Activated T-cell treated with anti-CD3 and anti-CD28 coated beads for 4 hours (primary cell): Measurements from ENCODE around the gene ZNF169.
"Not testable (repeated sequence)": the region's sequence is repeated elsewhere in the genome, so short reads cannot be mapped to it uniquely, and the experiment has no call there.

Source experiments
- DNase-seq: peaks from one replicate; pipeline ENCODE4 v3.0.0-alpha.2; 2020

The ZNF169 gene

GRCh38 chr9:94259077-94259862, at the start of gene ZNF169:
TSS of gene ZNF169 (plus strand) at chr9:94259298. CDS start at chr9:94278813, 19,515 bp downstream.
- peak; percentile 83 for DNase-seq

GRCh38 chr9:94210616-94211603, 48.2 kb upstream of the ZNF169 start:
- DNase-seq, result no peak

GRCh38 chr9:94212091-94212490, 47.0 kb upstream of the ZNF169 start:
- no peak for DNase-seq

GRCh38 chr9:94212531-94212930, 46.6 kb upstream of the ZNF169 start:
- no peak for DNase-seq

- peak; percentile 62 for DNase-seq
These were observed 45.5 kb upstream of the ZNF169 start for GRCh38 chr9:94213511-94214124.

- DNase-seq, result no peak
These were observed 36.2 kb upstream of the ZNF169 start for GRCh38 chr9:94222870-94223269.

- DNase-seq, result not testable (repeated sequence)
These were observed 33.7 kb upstream of the ZNF169 start for GRCh38 chr9:94225413-94225812.

GRCh38 chr9:94228616-94229015, 30.5 kb upstream of the ZNF169 start:
- no peak for DNase-seq

GRCh38 chr9:94232428-94232827, 26.7 kb upstream of the ZNF169 start:
- DNase-seq, result no peak

- DNase-seq, result not testable (repeated sequence)
These were observed 18.0 kb upstream of the ZNF169 start for GRCh38 chr9:94241098-94241497.

GRCh38 chr9:94245651-94246050, 13.4 kb upstream of the ZNF169 start:
- DNase-seq, result no peak

- no peak for DNase-seq
These were observed 8.6 kb upstream of the ZNF169 start for GRCh38 chr9:94250456-94250855.

- DNase-seq, result no peak
These were observed 3.1 kb upstream of the ZNF169 start for GRCh38 chr9:94256007-94256406.

- not testable (repeated sequence) for DNase-seq
These were observed 6.7 kb downstream of the ZNF169 start for GRCh38 chr9:94265626-94266402.

GRCh38 chr9:94269264-94269663, 10.2 kb downstream of the ZNF169 start:
- DNase-seq, result no peak

GRCh38 chr9:94270009-94270408, 10.9 kb downstream of the ZNF169 start:
- no peak for DNase-seq

- DNase-seq, result not testable (repeated sequence)
These were observed 17.9 kb downstream of the ZNF169 start for GRCh38 chr9:94277029-94277428.

GRCh38 chr9:94277885-94278536, 18.9 kb downstream of the ZNF169 start:
- DNase-seq, result no peak

GRCh38 chr9:94280409-94280989, 21.4 kb downstream of the ZNF169 start:
- no peak for DNase-seq

GRCh38 chr9:94281101-94281500, 22.0 kb downstream of the ZNF169 start:
- DNase-seq, result no peak

- DNase-seq, result no peak
These were observed 27.0 kb downstream of the ZNF169 start for GRCh38 chr9:94286116-94286515.
